ENCODE results near the gene ANXA3.
"Not testable (repeated sequence)": the region's sequence is repeated elsewhere in the genome, so short reads cannot be mapped to it uniquely, and the experiment has no call there.

Gene ANXA3

DNA sequence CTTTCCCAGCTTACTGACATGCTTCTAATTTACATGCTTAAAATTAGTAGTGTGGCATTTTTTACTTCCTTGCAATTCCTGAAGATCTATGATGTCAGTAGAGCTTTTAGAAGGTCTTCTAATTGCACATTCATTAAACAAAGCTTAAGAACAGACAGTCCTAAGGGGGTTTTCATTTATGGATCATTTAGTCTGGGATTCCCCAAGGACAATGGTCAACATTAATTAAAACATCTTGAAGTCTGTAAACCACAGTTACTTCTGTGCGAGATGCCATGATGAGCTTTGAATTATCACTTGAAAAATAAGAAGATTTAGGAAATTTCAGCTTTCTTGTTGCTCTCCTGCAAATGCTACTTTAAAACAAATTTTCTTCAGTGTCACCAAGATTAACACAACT lies 20.2 kb downstream of the ANXA3 start:
- DNase-seq (ENCODE audit: low read depth in 2 of 2) = no peak

DNA sequence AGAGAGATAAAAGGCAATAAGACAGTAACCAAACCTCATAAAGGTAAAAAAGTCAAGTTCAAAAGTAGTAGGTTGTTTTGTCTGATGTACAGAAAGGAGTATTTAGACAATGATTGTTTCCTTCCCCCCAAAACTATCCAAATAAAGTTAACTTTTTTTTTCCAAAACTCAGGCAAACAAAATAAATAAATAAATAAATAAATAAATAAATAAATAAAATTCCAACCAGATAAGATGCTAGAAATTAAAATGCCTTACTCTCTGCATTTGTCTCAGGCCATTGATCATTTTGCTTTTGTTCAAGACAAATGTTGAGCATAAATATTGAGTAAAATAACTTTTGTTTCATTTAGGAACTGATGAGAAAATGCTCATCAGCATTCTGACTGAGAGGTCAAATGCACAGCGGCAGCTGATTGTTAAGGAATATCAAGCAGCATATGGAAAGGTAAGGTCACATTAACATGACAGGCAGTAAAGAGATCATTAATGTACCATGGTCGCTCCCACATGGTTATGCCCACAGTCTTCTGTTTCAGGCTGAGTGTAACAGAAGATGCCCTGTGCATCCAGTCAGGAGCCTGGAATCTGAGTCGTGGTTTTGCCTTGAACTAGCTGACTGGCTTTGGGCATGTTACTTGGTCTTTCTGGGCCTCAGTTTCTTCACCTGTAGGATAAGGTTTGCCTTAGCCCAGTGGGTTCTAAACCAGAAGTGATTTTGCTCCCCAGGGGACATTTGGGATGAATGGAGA lies 27.3 kb downstream of the ANXA3 start:
- no peak for DNase-seq (ENCODE audit: low read depth in 2 of 2)

- DNase-seq (ENCODE audit: low read depth in 2 of 2) = no peak
Observed at GRCh38 chr4:78581618-78582017, 30.0 kb downstream of the ANXA3 start.

GRCh38 chr4:78584863-78585547 lies 33.4 kb downstream of the ANXA3 start:
- no peak for DNase-seq (ENCODE audit: low read depth in 2 of 2)

- DNase-seq (ENCODE audit: low read depth in 2 of 2) = no peak
Observed at GRCh38 chr4:78585633-78586032, 34.1 kb downstream of the ANXA3 start.

- no peak for DNase-seq (ENCODE audit: low read depth in 2 of 2)
Observed at GRCh38 chr4:78588894-78589545, 37.5 kb downstream of the ANXA3 start.

- DNase-seq (ENCODE audit: low read depth in 2 of 2) = no peak
Observed at GRCh38 chr4:78591404-78591803, 39.8 kb downstream of the ANXA3 start.

DNA sequence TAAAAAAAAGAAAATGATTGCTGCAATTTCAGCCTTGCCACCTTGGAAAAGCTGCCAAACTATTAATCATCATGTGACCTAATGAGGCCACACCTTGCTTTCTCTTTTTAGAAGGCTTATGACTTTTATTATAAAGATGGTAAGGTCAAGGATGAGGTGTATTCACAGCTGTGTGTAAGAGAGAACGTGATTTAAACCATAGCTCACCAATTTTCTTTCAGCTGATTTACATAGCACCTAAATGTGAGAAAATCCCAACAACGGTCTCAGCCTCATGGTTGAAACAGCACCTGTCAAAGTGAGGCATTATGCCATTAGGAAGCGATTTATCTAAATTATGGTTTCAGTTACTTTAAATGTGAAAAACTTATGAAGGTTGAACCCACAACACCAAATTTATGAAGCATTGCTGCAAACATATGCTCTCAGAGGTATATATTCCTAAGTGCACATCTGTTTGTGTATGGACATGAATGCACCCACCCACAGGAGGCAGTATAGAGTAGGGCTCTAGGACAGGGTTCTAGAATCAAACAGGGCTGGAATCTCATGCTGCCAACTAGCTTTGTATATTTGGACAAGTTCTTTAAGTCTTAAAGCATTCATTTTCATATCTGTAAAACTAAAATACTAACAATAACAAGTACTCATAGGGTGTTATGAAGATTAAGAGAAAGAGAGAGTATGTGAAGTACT lies 40.7 kb downstream of the ANXA3 start:
- DNase-seq (ENCODE audit: low read depth in 2 of 2) = no peak

- DNase-seq (ENCODE audit: low read depth in 2 of 2) = no peak
Observed at GRCh38 chr4:78596111-78596742, 44.7 kb downstream of the ANXA3 start.

- DNase-seq (ENCODE audit: low read depth in 2 of 2) = not testable (repeated sequence)
Observed at GRCh38 chr4:78598431-78598830, 46.9 kb downstream of the ANXA3 start.

DNA sequence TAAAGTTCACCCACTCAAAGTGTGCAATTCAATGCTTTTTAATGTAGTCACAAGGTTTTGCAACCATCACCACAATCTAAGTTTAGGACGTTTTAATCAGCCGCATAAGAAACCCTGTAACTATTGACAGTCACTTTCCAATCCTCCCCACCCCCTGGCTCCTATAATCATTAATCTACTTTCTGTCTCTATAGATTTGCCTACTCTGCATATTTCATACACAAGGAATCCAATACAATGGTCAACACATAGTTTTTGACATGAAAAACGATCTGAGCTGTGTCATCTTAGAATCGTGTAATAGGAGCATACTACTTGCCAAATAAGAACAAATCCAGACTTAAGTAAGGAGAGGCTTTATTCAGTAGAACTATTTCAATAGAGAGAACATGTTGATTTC lies 47.6 kb downstream of the ANXA3 start:
- no peak for DNase-seq (ENCODE audit: low read depth in 2 of 2)

DNA sequence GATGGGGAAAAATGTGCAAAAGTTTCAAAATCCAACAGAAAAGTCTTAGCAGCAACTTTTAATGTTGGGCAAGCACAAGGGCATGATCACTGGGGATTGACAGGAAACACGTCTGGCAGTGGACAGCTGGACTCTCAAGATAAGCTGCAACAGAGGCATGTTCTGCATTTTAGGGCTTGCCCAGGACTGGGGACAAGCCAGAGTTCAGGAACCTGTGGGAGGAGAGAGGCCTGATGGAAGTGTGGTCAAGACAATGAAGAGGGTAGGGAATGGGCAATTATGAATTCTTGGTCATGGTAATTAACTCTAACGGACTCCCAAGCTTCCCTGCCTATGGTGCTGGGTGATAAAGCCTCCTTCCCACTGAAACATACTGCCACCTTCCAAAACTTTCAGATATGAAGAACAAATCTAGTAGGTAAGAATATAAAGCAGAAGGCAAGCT lies 48.4 kb downstream of the ANXA3 start:
- DNase-seq (ENCODE audit: low read depth in 2 of 2) = no peak

DNA sequence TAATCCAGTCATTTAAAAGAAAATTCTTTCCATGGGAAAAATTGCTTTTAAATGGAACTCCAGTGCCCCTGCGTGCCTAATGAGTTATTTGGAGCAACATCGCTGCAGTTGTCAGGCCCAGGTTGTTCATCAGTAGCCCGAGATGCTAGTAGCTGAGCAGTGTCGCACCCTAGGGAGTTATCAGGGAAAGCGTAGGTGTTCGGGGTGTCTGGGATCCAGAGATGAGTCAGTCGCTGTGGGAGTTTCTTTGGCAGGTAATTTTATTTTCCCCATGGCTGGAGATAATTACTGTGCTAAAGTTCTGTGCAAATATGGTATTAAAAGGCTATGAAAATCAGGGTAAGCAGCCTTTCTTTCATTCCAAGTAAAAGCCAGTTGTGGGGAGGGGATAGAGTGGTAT lies 49.4 kb downstream of the ANXA3 start:
- DNase-seq (ENCODE audit: low read depth in 2 of 2) = no peak

- no peak for DNase-seq (ENCODE audit: low read depth in 2 of 2)
Observed at GRCh38 chr4:78602334-78602733, 50.8 kb downstream of the ANXA3 start.

- no peak for DNase-seq (ENCODE audit: low read depth in 2 of 2)
Observed at GRCh38 chr4:78603384-78603783, 51.8 kb downstream of the ANXA3 start.

DNA sequence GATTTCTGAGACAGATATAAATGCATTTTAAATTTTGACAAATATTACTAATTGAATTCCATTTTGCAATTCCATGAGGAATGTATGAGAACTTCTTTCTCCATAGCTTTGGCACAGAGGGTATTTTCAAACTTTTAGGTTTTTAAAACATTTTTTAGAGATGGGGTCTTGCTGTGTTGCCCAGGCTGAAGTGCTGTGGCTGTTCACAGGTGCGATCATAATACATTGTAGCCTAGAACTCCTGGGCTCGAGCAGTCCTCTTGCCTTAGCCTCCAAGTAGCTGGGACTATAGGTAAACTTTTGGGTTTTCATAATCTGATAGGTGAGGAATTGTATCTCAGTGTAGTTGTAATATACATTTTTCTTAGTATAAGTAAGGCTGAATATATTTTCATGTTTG lies 53.4 kb downstream of the ANXA3 start:
- no peak for DNase-seq (ENCODE audit: low read depth in 2 of 2)

GRCh38 chr4:78606035-78606434 lies 54.5 kb downstream of the ANXA3 start:
- DNase-seq (ENCODE audit: low read depth in 2 of 2) = no peak

- no peak for DNase-seq (ENCODE audit: low read depth in 2 of 2)
Observed at GRCh38 chr4:78606530-78607095, 55.0 kb downstream of the ANXA3 start.

GRCh38 chr4:78608684-78609083 lies 57.1 kb downstream of the ANXA3 start:
- DNase-seq (ENCODE audit: low read depth in 2 of 2) = no peak

DNA sequence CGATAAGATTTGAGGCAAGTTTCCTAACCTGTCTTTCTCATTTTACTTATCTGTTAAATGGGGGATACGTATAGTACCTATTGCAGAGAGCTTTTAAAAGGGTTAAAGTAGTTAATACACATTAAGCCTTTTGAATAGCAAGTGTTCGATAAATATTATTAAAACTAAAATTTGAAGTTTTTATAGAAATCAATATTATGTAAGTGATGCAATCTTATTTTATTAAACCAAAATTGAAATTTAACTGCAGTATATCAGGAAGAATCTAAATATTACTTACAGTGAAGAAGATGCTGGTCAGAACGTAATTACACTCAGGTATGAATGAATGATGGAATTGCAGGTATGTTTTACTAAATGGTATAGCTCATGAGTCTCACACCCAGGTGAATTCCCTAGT lies 58.0 kb downstream of the ANXA3 start:
- no peak for DNase-seq (ENCODE audit: low read depth in 2 of 2)

DNA sequence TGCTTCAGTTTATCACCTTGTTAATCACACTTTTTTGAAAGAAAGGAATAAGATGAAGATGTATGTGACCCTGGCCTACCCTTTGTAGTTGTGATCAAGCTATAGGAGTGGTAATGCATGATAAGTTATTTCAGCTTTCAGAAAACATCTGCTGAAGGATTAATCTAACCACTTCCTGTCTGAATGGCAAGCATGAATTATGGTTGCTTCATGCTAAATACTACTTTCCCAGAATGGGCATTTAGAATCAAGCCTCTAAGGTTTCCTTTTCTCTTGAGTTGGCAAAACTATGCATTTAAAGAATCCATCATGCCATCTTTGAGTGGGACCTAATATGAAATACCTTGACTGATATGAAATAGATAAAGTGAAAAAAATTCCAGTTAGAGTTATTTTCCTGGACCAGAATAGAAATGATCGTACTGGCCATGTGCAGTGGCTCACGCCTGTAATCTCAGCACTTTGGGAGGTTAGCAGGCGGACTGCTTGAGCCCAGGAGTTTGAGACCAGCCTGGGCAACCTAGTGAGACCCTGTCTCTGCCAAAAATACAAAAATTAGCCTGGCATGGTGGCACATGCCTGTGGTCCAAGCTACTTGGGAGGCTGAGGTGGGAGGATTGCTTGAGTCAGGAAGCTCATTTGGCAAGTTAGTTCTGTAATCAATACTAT lies 59.1 kb downstream of the ANXA3 start:
- DNase-seq (ENCODE audit: low read depth in 2 of 2) = peak; percentile 45 to 50
